Neural cell (in vitro differentiated cells): Measurements from ENCODE around the gene DHX34.
"Not testable (repeated sequence)": the region's sequence is repeated elsewhere in the genome, so short reads cannot be mapped to it uniquely, and the experiment has no call there.

Experiments used
- CTCF ChIP-seq: fragments of 450-650 bp; IDR thresholded peaks from 2 replicates; pipeline ENCODE4 v1.5.1; 2014; ENCODE audit warnings: antibody characterized with exemption, mild to moderate bottlenecking, moderate library complexity; ENCODE audit not compliant: poor library complexity, severe bottlenecking
- EP300 ChIP-seq: fragments of 450-650 bp; conservative IDR thresholded peaks from 2 replicates; pipeline ENCODE4 v1.6.1; 2014; ENCODE audit warnings: antibody characterized with exemption, mild to moderate bottlenecking, moderate library complexity; ENCODE audit not compliant: poor library complexity, severe bottlenecking
- EZH2 ChIP-seq: fragments of 200-600, 300-800 bp; shearing (Covaris generic), sonication (generic); IDR thresholded peaks from 2 replicates; pipeline ENCODE4 v1.6.1; 2014; ENCODE audit warnings: antibody characterized with exemption, low read length, borderline replicate concordance, mild to moderate bottlenecking; ENCODE audit not compliant: insufficient read depth, poor library complexity, severe bottlenecking
- POLR2AphosphoS5 ChIP-seq: IDR thresholded peaks from 2 replicates; pipeline ENCODE4 v1.6.1; 2012
- RAD21 ChIP-seq: fragments of 450-650 bp; conservative IDR thresholded peaks from 2 replicates; pipeline ENCODE4 v1.6.1; 2014; ENCODE audit warnings: antibody characterized with exemption, mild to moderate bottlenecking, moderate library complexity
- REST ChIP-seq: IDR thresholded peaks from 2 replicates; pipeline ENCODE4 v1.6.1; 2012; ENCODE audit warnings: borderline replicate concordance
- SMC3 ChIP-seq: fragments of 450-650 bp; conservative IDR thresholded peaks from 2 replicates; pipeline ENCODE4 v1.6.1; 2014; ENCODE audit warnings: antibody characterized with exemption, mild to moderate bottlenecking, moderate library complexity; ENCODE audit not compliant: poor library complexity
- TAF1 ChIP-seq: IDR thresholded peaks from 2 replicates; pipeline ENCODE4 v1.6.1; 2012; ENCODE audit warnings: low read depth

- not testable (repeated sequence) for TF ChIP-seq CTCF, REST, POLR2AphosphoS5, EZH2, EP300, TAF1, RAD21, SMC3
These were observed 12.1 kb upstream of the DHX34 start for GRCh38 chr19:47336765-47337718.
